ENCODE measurements around the gene MIER2.

The MIER2 gene

GRCh38 chr19:367963-368629 is 23.5 kb upstream of the MIER2 start:
- WGBS (ENCODE audit: insufficient coverage): 72% methylated on average over 22 of the region's 22 CpGs
- no peak for DNase-seq
- H3K9me3 ChIP-seq (ENCODE audit: control extremely low read depth in 1 of 5, control insufficient read depth in 4 of 5, insufficient read depth in 2 of 5, low read depth in 1 of 5, low read length in 4 of 5): peaks cover 0 to 3% (median 0%) of the 10 kb centered on the region in 5 experiments
- H3K27ac ChIP-seq (ENCODE audit: insufficient read depth in 1 of 2, low read depth in 1 of 2, low read length in 2 of 2, poor library complexity in 1 of 2, severe bottlenecking in 2 of 2): no peak overlapping the region
- ChIA-PET POLR2A (no interaction called here), CTCF (no interaction called here)
- H3K27me3 ChIP-seq (replicated peaks in 2 of 5; ENCODE audit: control insufficient read depth in 4 of 5, insufficient read depth in 5 of 5, low read length in 4 of 5): peaks cover 0 to 45% (median 11%) of the 10 kb centered on the region in 5 experiments
- no peaks in the 10 kb centered on the region for H3K4me1 ChIP-seq (ENCODE audit: control extremely low read depth in 1 of 4, control insufficient read depth in 4 of 4, insufficient read depth in 4 of 4, low read length in 3 of 4)
- H3K4me3 ChIP-seq (ENCODE audit: control insufficient read depth in 1 of 7, extremely low read depth in 1 of 7, insufficient read depth in 4 of 7, low read depth in 2 of 7, low read length in 6 of 7): no peak overlapping the region
- no peaks in the 10 kb centered on the region for H3K36me3 ChIP-seq (ENCODE audit: control insufficient read depth in 4 of 4, insufficient read depth in 4 of 4, low read length in 3 of 4)

GRCh38 chr19:367561-367960 is 23.0 kb upstream of the MIER2 start:
- Histone ChIP-seq H3K4me3 (ENCODE audit: control insufficient read depth in 1 of 7, extremely low read depth in 1 of 7, insufficient read depth in 4 of 7, low read depth in 2 of 7, low read length in 6 of 7) (no peak overlapping the region), H3K4me1 (ENCODE audit: control extremely low read depth in 1 of 4, control insufficient read depth in 4 of 4, insufficient read depth in 4 of 4, low read length in 3 of 4) (no peaks in the 10 kb centered on the region), H3K9me3 (ENCODE audit: control extremely low read depth in 1 of 5, control insufficient read depth in 4 of 5, insufficient read depth in 2 of 5, low read depth in 1 of 5, low read length in 4 of 5) (peaks cover 0 to 3% (median 0%) of the 10 kb centered on the region in 5 experiments), H3K27me3 (replicated peaks in 2 of 5; ENCODE audit: control insufficient read depth in 4 of 5, insufficient read depth in 5 of 5, low read length in 4 of 5) (peaks cover 0 to 41% (median 9%) of the 10 kb centered on the region in 5 experiments), H3K27ac (ENCODE audit: insufficient read depth in 1 of 2, low read depth in 1 of 2, low read length in 2 of 2, poor library complexity in 1 of 2, severe bottlenecking in 2 of 2) (no peak overlapping the region), H3K36me3 (ENCODE audit: control insufficient read depth in 4 of 4, insufficient read depth in 4 of 4, low read length in 3 of 4) (no peaks in the 10 kb centered on the region)
- WGBS (ENCODE audit: insufficient coverage): 89% methylated on average over 6 of the region's 14 CpGs
- ChIA-PET POLR2A (no interaction called here), CTCF (no interaction called here)
- DNase-seq: no peak

- POLR2A ChIA-PET: no interaction called here
- no peak overlapping the region for H3K27ac ChIP-seq (ENCODE audit: insufficient read depth in 1 of 2, low read depth in 1 of 2, low read length in 2 of 2, poor library complexity in 1 of 2, severe bottlenecking in 2 of 2)
- WGBS (ENCODE audit: insufficient coverage): 98% methylated on average over 6 of the region's 8 CpGs
- peaks cover 0 to 3% (median 0%) of the 10 kb centered on the region in 5 experiments for H3K9me3 ChIP-seq (ENCODE audit: control extremely low read depth in 1 of 5, control insufficient read depth in 4 of 5, insufficient read depth in 2 of 5, low read depth in 1 of 5, low read length in 4 of 5)
- H3K36me3 ChIP-seq (ENCODE audit: control insufficient read depth in 4 of 4, insufficient read depth in 4 of 4, low read length in 3 of 4): no peaks in the 10 kb centered on the region
- H3K4me1 ChIP-seq (ENCODE audit: control extremely low read depth in 1 of 4, control insufficient read depth in 4 of 4, insufficient read depth in 4 of 4, low read length in 3 of 4): no peaks in the 10 kb centered on the region
- H3K4me3 ChIP-seq (ENCODE audit: control insufficient read depth in 1 of 7, extremely low read depth in 1 of 7, insufficient read depth in 4 of 7, low read depth in 2 of 7, low read length in 6 of 7): no peak overlapping the region
- no peak for DNase-seq
- CTCF ChIA-PET: interaction anchor here (1.0 kb wide), 1 partner anchor 17 kb away, joined by 3 read pairs; no protein-coding TSS in a partner anchor
- H3K27me3 ChIP-seq (replicated peaks in 2 of 5; ENCODE audit: control insufficient read depth in 4 of 5, insufficient read depth in 5 of 5, low read length in 4 of 5): peaks cover 0 to 37% (median 8%) of the 10 kb centered on the region in 5 experiments
These were observed 22.4 kb upstream of the MIER2 start for GRCh38 chr19:366951-367350.

GRCh38 chr19:366205-366783 is 21.7 kb upstream of the MIER2 start:
- Histone ChIP-seq H3K27ac (ENCODE audit: insufficient read depth in 1 of 2, low read depth in 1 of 2, low read length in 2 of 2, poor library complexity in 1 of 2, severe bottlenecking in 2 of 2) (no peak overlapping the region), H3K9me3 (ENCODE audit: control extremely low read depth in 1 of 5, control insufficient read depth in 4 of 5, insufficient read depth in 2 of 5, low read depth in 1 of 5, low read length in 4 of 5) (peaks cover 0 to 3% (median 0%) of the 10 kb centered on the region in 5 experiments), H3K4me3 (ENCODE audit: control insufficient read depth in 1 of 7, extremely low read depth in 1 of 7, insufficient read depth in 4 of 7, low read depth in 2 of 7, low read length in 6 of 7) (no peak overlapping the region), H3K27me3 (replicated peaks in 2 of 5; ENCODE audit: control insufficient read depth in 4 of 5, insufficient read depth in 5 of 5, low read length in 4 of 5) (peaks cover 0 to 31% (median 3%) of the 10 kb centered on the region in 5 experiments), H3K36me3 (ENCODE audit: control insufficient read depth in 4 of 4, insufficient read depth in 4 of 4, low read length in 3 of 4) (no peaks in the 10 kb centered on the region), H3K4me1 (ENCODE audit: control extremely low read depth in 1 of 4, control insufficient read depth in 4 of 4, insufficient read depth in 4 of 4, low read length in 3 of 4) (no peaks in the 10 kb centered on the region)
- ChIA-PET POLR2A (no interaction called here), CTCF (interaction anchor here (1.0 kb wide), 1 partner anchor 18 kb away, joined by 3 read pairs; no protein-coding TSS in a partner anchor)
- no peak for DNase-seq
- WGBS (ENCODE audit: insufficient coverage): 91% methylated on average over 4 of the region's 17 CpGs

GRCh38 chr19:364496-365287 is 20.1 kb upstream of the MIER2 start:
- Histone ChIP-seq H3K4me1 (ENCODE audit: control extremely low read depth in 1 of 4, control insufficient read depth in 4 of 4, insufficient read depth in 4 of 4, low read length in 3 of 4) (no peaks in the 10 kb centered on the region), H3K27me3 (replicated peaks in 2 of 5; ENCODE audit: control insufficient read depth in 4 of 5, insufficient read depth in 5 of 5, low read length in 4 of 5) (peaks cover 0 to 31% (median 3%) of the 10 kb centered on the region in 5 experiments), H3K4me3 (ENCODE audit: control insufficient read depth in 1 of 7, extremely low read depth in 1 of 7, insufficient read depth in 4 of 7, low read depth in 2 of 7, low read length in 6 of 7) (no peak overlapping the region), H3K27ac (ENCODE audit: insufficient read depth in 1 of 2, low read depth in 1 of 2, low read length in 2 of 2, poor library complexity in 1 of 2, severe bottlenecking in 2 of 2) (no peak overlapping the region), H3K9me3 (ENCODE audit: control extremely low read depth in 1 of 5, control insufficient read depth in 4 of 5, insufficient read depth in 2 of 5, low read depth in 1 of 5, low read length in 4 of 5) (peaks cover 0 to 3% (median 0%) of the 10 kb centered on the region in 5 experiments), H3K36me3 (ENCODE audit: control insufficient read depth in 4 of 4, insufficient read depth in 4 of 4, low read length in 3 of 4) (no peaks in the 10 kb centered on the region)
- 81% methylated on average over 15 of the region's 17 CpGs for WGBS (ENCODE audit: insufficient coverage)
- POLR2A ChIA-PET: no interaction called here
- no peak for DNase-seq
- CTCF ChIA-PET: no interaction called here

- no peak for DNase-seq
- no peak overlapping the region for H3K4me3 ChIP-seq (ENCODE audit: control insufficient read depth in 1 of 7, extremely low read depth in 1 of 7, insufficient read depth in 4 of 7, low read depth in 2 of 7, low read length in 6 of 7)
- POLR2A ChIA-PET: no interaction called here
- peaks cover 0 to 22% (median 3%) of the 10 kb centered on the region in 5 experiments for H3K27me3 ChIP-seq (replicated peaks in 2 of 5; ENCODE audit: control insufficient read depth in 4 of 5, insufficient read depth in 5 of 5, low read length in 4 of 5)
- H3K36me3 ChIP-seq (ENCODE audit: control insufficient read depth in 4 of 4, insufficient read depth in 4 of 4, low read length in 3 of 4): no peaks in the 10 kb centered on the region
- peaks cover 0 to 3% (median 0%) of the 10 kb centered on the region in 5 experiments for H3K9me3 ChIP-seq (ENCODE audit: control extremely low read depth in 1 of 5, control insufficient read depth in 4 of 5, insufficient read depth in 2 of 5, low read depth in 1 of 5, low read length in 4 of 5)
- CTCF ChIA-PET: no interaction called here
- H3K4me1 ChIP-seq (ENCODE audit: control extremely low read depth in 1 of 4, control insufficient read depth in 4 of 4, insufficient read depth in 4 of 4, low read length in 3 of 4): no peaks in the 10 kb centered on the region
- WGBS (ENCODE audit: insufficient coverage): 86% methylated on average over 8 of the region's 11 CpGs
- H3K27ac ChIP-seq (ENCODE audit: insufficient read depth in 1 of 2, low read depth in 1 of 2, low read length in 2 of 2, poor library complexity in 1 of 2, severe bottlenecking in 2 of 2): no peak overlapping the region
These were observed 18.1 kb upstream of the MIER2 start for GRCh38 chr19:362683-363082.

- Histone ChIP-seq H3K36me3 (ENCODE audit: control insufficient read depth in 4 of 4, insufficient read depth in 4 of 4, low read length in 3 of 4) (no peaks in the 10 kb centered on the region), H3K27me3 (replicated peaks in 2 of 5; ENCODE audit: control insufficient read depth in 4 of 5, insufficient read depth in 5 of 5, low read length in 4 of 5) (peaks cover 0 to 20% (median 3%) of the 10 kb centered on the region in 5 experiments), H3K9me3 (ENCODE audit: control extremely low read depth in 1 of 5, control insufficient read depth in 4 of 5, insufficient read depth in 2 of 5, low read depth in 1 of 5, low read length in 4 of 5) (peaks cover 0 to 3% (median 0%) of the 10 kb centered on the region in 5 experiments), H3K4me3 (ENCODE audit: control insufficient read depth in 1 of 7, extremely low read depth in 1 of 7, insufficient read depth in 4 of 7, low read depth in 2 of 7, low read length in 6 of 7) (no peak overlapping the region), H3K4me1 (ENCODE audit: control extremely low read depth in 1 of 4, control insufficient read depth in 4 of 4, insufficient read depth in 4 of 4, low read length in 3 of 4) (no peaks in the 10 kb centered on the region), H3K27ac (ENCODE audit: insufficient read depth in 1 of 2, low read depth in 1 of 2, low read length in 2 of 2, poor library complexity in 1 of 2, severe bottlenecking in 2 of 2) (no peak overlapping the region)
- WGBS (ENCODE audit: insufficient coverage): 98% methylated on average over 7 of the region's 11 CpGs
- ChIA-PET CTCF (no interaction called here), POLR2A (no interaction called here)
- DNase-seq: no peak
These were observed 17.6 kb upstream of the MIER2 start for GRCh38 chr19:362154-362553.

Data from common myeloid progenitor, CD34-positive (primary cell).